ENCODE results near the gene TBC1D9B. TPM values are rescaled to one million over a fixed set of nuclear protein-coding genes. Genes with fewer than 3 reads are reported as not detected.
A peak's percentile ranks its signal among the peaks of the same experiment; 100 is the strongest.

TBC1D9B gene
- total and polyA plus RNA-seq, 2 of the 13 experiments (the other 11 are each of a cell fraction or from before 2014, with no cell fraction given): 35.0 to 50.0 TPM

- TF ChIP-seq ZBED4 (CRISPR knock-in tag; IDR thresholded peaks at IDR 0.05; ENCODE audit: borderline replicate concordance) (0 out of 2 replicates have a peak, but pooled peaks have one; percentile 66), KDM5B (CRISPR knock-in tag; IDR thresholded peaks at IDR 0.05; ENCODE audit: borderline replicate concordance) (peak; percentile 70; the same call in 1 of the 2 replicates), CENPT (CRISPR knock-in tag; IDR thresholded peaks at IDR 0.05; ENCODE audit: low read depth) (no peak), ZC3H13 (CRISPR knock-in tag; IDR thresholded peaks at IDR 0.05) (0 out of 2 replicates have a peak, but pooled peaks have one; percentile 59), RNF219 (CRISPR knock-in tag; IDR thresholded peaks at IDR 0.05) (peak; percentile 85; the same call in 1 of the 2 replicates), CREM (IDR thresholded peaks at IDR 0.05) (0 out of 2 replicates have a peak, but pooled peaks have one; percentile 3), CREM (CRISPR knock-in tag; IDR thresholded peaks at IDR 0.05) (no peak), ETS1 (CRISPR knock-in tag; IDR thresholded peaks at IDR 0.05) (0 out of 2 replicates have a peak, but pooled peaks have one; percentile 42), AKAP8 (CRISPR knock-in tag; IDR thresholded peaks at IDR 0.05) (peak; percentile 61; the same call in 1 of the 2 replicates)
- TF ChIP-seq, protein P1, sequence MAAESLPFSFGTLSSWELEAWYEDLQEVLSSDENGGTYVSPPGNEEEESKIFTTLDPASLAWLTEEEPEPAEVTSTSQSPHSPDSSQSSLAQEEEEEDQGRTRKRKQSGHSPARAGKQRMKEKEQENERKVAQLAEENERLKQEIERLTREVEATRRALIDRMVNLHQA (CRISPR knock-in tag; IDR thresholded peaks at IDR 0.05): no peak
- TF ChIP-seq, protein P2, sequence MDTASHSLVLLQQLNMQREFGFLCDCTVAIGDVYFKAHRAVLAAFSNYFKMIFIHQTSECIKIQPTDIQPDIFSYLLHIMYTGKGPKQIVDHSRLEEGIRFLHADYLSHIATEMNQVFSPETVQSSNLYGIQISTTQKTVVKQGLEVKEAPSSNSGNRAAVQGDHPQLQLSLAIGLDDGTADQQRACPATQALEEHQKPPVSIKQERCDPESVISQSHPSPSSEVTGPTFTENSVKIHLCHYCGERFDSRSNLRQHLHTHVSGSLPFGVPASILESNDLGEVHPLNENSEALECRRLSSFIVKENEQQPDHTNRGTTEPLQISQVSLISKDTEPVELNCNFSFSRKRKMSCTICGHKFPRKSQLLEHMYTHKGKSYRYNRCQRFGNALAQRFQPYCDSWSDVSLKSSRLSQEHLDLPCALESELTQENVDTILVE (CRISPR knock-in tag; IDR thresholded peaks at IDR 0.05): peak; percentile 9; the same call in 1 of the 2 replicates
- TF ChIP-seq, protein P3, sequence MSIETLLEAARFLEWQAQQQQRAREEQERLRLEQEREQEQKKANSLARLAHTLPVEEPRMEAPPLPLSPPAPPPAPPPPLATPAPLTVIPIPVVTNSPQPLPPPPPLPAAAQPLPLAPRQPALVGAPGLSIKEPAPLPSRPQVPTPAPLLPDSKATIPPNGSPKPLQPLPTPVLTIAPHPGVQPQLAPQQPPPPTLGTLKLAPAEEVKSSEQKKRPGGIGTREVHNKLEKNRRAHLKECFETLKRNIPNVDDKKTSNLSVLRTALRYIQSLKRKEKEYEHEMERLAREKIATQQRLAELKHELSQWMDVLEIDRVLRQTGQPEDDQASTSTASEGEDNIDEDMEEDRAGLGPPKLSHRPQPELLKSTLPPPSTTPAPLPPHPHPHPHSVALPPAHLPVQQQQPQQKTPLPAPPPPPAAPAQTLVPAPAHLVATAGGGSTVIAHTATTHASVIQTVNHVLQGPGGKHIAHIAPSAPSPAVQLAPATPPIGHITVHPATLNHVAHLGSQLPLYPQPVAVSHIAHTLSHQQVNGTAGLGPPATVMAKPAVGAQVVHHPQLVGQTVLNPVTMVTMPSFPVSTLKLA (IDR thresholded peaks at IDR 0.05): peak; percentile 76
Measured at GRCh38 chr5:179819296-179820126, 88.2 kb downstream of the TBC1D9B start (continued).

Data from HepG2 (cell line).